PFSK-1 (cell line): ENCODE results near the gene GSG1L.

Experiments
- FOXP2 ChIP-seq: optimal IDR thresholded peaks from 2 replicates; pipeline ENCODE3; 2011; ENCODE audit warnings: borderline replicate concordance, control low read depth, inconsistent platforms; ENCODE audit not compliant: insufficient read depth; ENCODE audit errors: extremely low read length, extremely low read depth
- POLR2AphosphoS5 ChIP-seq: IDR thresholded peaks from 2 replicates; pipeline ENCODE4 v1.6.1; 2012; ENCODE audit warnings: low read depth, mild to moderate bottlenecking, control low read depth, low read length, moderate library complexity
- TF ChIP-seq, protein P1 (sequence below), 2 experiments: IDR thresholded peaks; 2 replicates each; pipeline versions ENCODE4 v1.6.1 to v1.8.0; 2011 to 2012; ENCODE audit warnings: low read depth in 2 of 2, low read length in 2 of 2, control low read depth in 1 of 2, inconsistent platforms in 1 of 2, mild to moderate bottlenecking in 1 of 2, moderate library complexity in 1 of 2; ENCODE audit not compliant: insufficient read depth in 1 of 2

DNA sequence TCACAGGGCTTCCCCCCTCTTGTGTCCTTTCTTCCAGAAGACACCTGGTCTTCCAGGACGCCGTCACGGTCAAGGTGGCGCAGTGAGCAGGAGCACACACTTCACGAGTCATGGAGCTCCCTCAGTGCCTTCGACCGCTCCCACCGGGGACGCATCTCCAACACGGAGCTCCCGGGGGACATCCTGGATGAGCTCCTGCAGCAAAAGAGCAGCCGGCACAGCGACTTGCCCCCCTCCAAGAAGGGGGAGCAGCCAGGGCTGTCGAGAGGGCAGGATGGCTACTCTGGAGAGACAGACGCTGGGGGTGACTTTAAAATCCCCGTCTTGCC, 314.0 kb downstream of the GSG1L start:
- TF ChIP-seq FOXP2: no peak
- TF ChIP-seq POLR2AphosphoS5: no peak
- TF ChIP-seq, protein P1, sequence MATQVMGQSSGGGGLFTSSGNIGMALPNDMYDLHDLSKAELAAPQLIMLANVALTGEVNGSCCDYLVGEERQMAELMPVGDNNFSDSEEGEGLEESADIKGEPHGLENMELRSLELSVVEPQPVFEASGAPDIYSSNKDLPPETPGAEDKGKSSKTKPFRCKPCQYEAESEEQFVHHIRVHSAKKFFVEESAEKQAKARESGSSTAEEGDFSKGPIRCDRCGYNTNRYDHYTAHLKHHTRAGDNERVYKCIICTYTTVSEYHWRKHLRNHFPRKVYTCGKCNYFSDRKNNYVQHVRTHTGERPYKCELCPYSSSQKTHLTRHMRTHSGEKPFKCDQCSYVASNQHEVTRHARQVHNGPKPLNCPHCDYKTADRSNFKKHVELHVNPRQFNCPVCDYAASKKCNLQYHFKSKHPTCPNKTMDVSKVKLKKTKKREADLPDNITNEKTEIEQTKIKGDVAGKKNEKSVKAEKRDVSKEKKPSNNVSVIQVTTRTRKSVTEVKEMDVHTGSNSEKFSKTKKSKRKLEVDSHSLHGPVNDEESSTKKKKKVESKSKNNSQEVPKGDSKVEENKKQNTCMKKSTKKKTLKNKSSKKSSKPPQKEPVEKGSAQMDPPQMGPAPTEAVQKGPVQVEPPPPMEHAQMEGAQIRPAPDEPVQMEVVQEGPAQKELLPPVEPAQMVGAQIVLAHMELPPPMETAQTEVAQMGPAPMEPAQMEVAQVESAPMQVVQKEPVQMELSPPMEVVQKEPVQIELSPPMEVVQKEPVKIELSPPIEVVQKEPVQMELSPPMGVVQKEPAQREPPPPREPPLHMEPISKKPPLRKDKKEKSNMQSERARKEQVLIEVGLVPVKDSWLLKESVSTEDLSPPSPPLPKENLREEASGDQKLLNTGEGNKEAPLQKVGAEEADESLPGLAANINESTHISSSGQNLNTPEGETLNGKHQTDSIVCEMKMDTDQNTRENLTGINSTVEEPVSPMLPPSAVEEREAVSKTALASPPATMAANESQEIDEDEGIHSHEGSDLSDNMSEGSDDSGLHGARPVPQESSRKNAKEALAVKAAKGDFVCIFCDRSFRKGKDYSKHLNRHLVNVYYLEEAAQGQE (IDR thresholded peaks at IDR 0.05; ENCODE audit: insufficient read depth in 1 of 2, low read depth in 2 of 2, low read length in 2 of 2): no peak
